ENCODE measurements around the gene SIRT1.
"Not testable (repeated sequence)": the region's sequence is repeated elsewhere in the genome, so short reads cannot be mapped to it uniquely, and the experiment has no call there.

SIRT1 gene

GRCh38 chr10:67877421-67877820 is 7.0 kb upstream of the SIRT1 start:
- DNase-seq: not testable (repeated sequence)

GRCh38 chr10:67878133-67878532 is 6.3 kb upstream of the SIRT1 start:
- no peak for DNase-seq

GRCh38 chr10:67883710-67884312 is 645 bp upstream of the SIRT1 start:
- peak in 1 of 2 donors; percentile 69 for DNase-seq

GRCh38 chr10:67884842-67885670 is 600 bp downstream of the SIRT1 start:
- peak; percentile 60 to 79 for DNase-seq

DNA sequence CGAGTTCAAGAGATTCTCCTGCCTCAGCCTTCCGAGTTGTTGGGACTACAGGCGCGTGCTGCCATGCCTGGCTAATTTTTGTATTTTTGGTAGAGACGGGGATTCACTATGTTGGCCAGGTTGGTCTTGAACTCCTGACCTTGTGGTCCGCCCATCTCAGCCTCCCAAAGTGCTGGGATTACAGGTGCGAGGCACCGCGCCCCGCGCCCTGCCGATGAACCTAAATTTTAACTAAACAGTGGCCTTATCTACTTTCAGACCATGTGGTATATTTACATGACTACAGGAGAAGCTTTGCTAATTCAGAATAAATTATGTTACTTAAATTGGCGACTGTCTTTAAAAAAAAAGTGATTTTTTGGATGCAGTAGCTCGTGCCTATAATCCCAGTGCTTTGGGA is 9.2 kb downstream of the SIRT1 start:
- no peak for DNase-seq

DNA sequence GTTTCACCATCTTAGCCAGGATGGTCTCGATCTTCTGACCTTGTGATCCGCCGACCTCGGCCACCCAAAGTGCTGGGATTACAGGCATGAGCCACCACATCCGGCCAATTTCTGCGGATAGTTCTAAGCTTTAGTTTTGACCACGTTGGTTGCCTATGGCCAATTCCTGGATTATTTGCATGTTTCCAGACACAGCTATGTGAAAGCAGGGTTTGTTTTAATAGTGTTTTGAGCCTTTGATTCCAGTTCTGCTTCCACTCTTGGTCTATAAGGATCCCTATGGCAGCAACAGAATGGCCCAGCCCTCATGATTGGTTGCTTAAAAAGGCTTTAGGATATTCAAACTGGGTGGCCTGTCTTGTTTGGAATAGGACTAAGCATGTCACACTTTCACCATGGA is 19.1 kb downstream of the SIRT1 start:
- no peak for DNase-seq

- no peak for DNase-seq
Observed at GRCh38 chr10:67912331-67912946, 28.0 kb downstream of the SIRT1 start.

GRCh38 chr10:67914777-67915340 is 30.4 kb downstream of the SIRT1 start:
- DNase-seq: no peak

DNA sequence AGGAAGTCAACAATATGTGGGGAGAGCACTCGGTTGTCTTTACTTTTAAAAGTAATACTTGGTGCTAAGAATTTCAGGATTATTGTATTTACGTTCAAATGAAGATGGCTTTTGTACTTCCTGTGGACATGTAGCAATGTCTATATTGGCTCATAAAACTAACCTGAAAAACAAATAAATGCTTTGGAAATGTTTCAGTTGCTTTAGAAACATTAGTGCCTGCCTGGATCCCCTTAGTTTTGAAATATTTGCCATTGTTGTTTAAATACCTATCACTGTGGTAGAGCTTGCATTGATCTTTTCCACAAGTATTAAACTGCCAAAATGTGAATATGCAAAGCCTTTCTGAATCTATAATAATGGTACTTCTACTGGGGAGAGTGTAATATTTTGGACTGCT is 32.7 kb downstream of the SIRT1 start:
- DNase-seq: no peak

DNA sequence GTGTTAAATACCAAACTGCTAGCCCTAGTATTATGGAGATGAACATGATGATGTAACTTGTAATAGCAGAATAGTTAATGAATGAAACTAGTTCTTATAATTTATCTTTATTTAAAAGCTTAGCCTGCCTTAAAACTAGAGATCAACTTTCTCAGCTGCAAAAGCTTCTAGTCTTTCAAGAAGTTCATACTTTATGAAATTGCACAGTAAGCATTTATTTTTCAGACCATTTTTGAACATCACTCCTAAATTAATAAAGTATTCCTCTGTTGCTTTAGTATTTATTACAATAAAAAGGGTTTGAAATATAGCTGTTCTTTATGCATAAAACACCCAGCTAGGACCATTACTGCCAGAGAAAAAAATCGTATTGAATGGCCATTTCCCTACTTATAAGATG is 33.2 kb downstream of the SIRT1 start:
- no peak for DNase-seq

GRCh38 chr10:67921065-67921464 is 36.6 kb downstream of the SIRT1 start:
- DNase-seq: no peak

GRCh38 chr10:67923551-67923950 is 39.1 kb downstream of the SIRT1 start:
- no peak for DNase-seq

- no peak for DNase-seq
Observed at GRCh38 chr10:67924136-67924535, 39.7 kb downstream of the SIRT1 start.

DNA sequence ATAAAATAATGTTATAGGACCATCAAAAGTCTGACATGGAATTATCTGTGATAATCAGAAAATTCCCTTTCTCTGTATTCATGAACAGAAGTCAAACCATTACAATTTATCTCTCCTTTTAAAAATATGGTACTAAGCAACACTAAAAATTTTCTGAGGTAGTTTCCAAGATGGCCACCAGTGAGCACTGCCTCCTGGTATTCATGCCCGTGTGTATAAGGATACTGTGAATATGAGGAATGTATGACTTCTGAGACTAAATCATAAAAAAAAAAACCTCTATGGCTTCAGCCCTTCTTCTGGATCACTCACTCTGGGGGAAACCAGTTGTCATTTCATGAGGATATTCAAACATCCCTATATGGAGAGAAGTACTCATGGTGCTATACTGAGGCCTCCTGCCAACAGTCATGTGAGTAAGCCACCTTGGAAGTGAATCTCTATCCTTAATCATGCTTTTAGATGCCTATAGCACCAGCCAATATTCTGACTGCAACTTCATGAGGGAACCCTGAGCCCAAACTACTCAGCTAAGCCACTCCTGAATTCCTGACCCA is 41.1 kb downstream of the SIRT1 start:
- no peak for DNase-seq

- DNase-seq: no peak
Observed at GRCh38 chr10:67926951-67927350, 42.5 kb downstream of the SIRT1 start.

DNA sequence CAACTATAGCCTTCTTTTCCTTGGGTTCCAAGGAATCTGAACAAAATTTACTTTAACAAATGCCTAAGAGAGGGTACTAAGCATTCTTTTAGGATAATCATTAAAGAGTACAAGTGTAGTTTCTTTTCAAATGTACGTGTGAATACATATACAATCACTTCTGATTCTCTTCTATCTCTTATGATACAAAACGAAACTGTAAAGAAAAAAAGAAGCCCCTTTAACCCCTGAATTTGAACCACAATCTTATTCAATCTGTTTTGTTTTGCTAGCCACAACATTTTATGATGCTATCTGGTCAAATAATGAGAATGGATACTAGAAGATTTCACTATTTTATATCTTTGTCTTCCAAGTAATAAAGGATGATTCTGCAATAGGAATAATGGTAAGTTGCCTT is 48.7 kb downstream of the SIRT1 start:
- no peak for DNase-seq

- no peak for DNase-seq
Observed at GRCh38 chr10:67934336-67934735, 49.9 kb downstream of the SIRT1 start.

- DNase-seq: no peak
Observed at GRCh38 chr10:67935223-67935622, 50.8 kb downstream of the SIRT1 start.

DNA sequence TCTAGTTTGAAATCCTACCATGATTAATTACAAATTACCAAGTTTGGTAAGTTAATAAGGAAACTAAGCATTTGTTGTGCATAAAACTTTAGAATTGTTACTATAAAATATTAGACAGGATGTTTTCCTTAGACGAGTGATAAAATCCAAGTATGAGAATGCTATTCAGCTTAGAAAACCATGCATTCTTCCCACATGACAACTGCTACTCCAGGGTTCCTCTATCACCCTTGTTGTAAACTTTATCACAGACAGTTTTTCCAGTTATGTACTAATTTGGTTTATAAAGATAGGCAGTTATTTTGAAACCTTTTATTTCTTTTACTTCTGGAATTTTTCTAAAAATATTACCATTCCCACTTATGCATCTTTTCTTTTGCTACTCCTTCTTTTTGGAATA is 52.0 kb downstream of the SIRT1 start:
- no peak for DNase-seq

DNA sequence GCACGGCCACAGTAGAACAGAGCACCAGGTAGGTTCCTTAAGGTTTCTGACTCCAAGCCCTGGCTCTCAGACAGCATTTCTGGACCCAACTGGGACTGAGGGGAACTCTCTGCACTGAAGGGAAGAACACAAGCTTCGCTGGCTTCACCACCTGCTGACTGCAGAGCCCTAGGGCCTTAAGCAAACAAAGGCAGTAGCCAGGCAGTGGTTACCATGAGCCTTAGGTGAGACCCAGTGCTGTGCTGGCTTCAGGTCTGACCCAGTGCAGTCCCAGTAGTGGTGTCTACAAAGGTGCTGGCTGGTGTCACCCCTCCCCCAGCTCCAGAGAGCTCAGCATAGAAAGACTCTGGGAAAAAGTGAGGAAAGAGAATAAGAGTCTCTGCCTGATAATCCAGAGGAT is 59.5 kb downstream of the SIRT1 start:
- DNase-seq: no peak

DNA sequence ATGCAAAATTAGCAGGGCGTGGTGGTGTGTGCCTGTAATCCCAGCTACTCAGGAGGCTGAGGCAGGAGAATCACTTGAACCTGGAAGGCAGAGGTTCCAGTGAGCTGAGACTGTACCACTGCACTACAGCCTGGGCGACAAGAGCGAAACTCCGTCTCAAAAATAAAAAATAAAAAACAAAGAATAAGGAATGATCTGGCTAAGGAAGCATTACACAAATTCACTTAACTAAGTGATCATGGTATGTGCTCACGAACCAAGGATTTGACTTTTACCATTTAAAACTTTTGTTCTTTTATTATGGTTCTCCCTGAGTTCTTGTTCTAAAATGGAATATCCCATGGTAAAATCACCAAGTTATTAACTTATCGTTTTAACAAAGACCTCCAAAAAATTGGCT is 71.2 kb downstream of the SIRT1 start:
- DNase-seq: no peak

GRCh38 chr10:67959839-67960476 is 75.5 kb downstream of the SIRT1 start:
- DNase-seq: no peak

DNA sequence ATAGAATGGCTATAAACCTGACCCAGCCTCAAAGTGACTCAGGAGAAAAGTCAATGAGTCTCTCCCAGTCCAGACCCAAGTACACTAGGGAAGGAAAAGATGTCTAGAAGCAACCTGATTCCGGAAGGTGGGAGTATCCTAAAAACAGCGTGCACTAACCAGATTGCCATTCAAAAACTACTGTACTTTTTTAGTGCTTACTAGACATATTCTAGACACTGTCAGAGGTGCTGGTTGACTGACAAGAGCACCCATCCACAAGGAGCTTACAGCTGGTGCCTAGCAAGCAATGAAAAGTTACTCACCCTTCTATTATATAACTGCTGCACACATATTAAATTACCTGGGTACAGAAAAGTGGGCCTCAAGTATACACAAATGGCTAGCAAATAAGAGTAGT is 81.0 kb downstream of the SIRT1 start:
- no peak for DNase-seq
